NOMO-1 treated with DMSO at 0.1 percent for 48 hours (cell line): ENCODE measurements around the gene COL1A1.
A peak's percentile ranks its signal among the peaks of the same experiment; 100 is the strongest.

Experiments used
- DNase-seq: peaks from one replicate; lab custom pipeline; 2025; ENCODE audit not compliant: unreplicated experiment; lab: John Stamatoyannopoulos, UW

COL1A1 gene

DNA sequence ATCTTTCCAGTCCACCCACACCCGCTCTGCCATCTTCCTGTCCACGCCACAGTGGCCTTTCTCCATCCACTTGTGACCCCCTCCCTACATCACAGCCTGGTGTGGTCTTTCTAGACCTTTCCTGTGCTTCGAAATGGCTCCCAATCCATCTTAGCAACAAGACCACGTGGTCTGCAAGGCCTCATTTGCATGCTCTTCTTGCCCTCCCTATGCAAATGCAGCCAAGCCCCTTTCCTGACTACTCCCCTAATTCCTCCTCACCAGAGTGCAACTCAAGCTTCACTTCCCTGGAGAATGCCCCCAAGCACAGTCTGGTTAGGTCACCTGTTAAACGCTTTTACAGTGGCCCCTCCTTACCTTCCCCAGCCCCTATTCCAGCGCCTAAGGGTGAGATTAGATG, 57.1 kb downstream of the COL1A1 start:
- DNase-seq = no peak

DNA sequence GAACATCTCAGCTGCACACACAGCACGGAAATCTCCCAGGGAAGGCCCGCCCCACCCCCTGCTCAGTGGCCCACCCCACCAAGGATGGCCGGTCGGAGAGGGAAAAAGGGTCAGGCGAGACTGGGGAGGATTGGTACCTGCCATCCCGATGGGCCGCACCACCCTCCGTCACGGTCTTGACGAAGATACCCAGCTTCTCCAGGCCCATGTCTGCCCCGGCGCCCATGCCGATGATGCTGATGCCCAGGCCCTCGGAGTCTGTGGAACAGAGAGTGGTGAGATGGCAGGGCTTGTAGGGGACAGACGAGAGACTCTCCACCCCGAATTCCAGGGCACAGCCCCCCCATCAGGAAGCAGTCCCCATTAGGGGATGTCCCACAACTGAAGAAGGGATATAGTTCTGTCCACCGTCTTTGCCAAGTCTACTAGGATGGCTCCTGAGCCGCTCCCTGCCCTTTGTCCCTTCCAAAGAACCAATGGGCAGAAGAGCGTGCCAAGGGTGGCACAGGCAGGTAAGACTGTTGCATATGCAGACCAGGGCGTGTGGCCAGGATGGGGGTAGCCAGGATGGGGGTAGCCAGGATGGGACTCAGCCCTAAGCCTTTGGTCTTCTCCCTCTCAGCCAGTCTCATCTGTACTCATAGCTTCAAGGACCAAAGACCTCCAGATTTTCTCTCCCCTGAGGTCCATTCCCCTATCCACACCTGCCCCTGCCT, 57.8 kb downstream of the COL1A1 start:
- no peak for DNase-seq

DNA sequence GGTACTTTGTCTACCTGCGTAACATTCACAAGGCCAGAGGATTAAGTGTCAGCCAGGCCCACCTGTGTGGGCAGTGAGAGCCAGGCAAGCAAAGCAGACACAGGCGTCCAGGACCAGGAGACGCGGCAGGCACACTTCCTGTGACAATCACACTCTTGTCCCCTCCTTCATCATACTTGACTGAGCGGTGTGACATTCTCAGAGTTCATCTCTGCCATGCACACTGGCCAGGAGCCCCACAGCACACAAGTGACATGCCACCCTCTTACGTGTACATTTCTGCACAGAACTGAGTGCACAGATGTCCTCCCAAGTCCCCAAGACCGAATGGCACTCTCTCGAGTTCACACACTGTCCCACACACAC, 59.7 kb downstream of the COL1A1 start:
- no peak for DNase-seq

DNA sequence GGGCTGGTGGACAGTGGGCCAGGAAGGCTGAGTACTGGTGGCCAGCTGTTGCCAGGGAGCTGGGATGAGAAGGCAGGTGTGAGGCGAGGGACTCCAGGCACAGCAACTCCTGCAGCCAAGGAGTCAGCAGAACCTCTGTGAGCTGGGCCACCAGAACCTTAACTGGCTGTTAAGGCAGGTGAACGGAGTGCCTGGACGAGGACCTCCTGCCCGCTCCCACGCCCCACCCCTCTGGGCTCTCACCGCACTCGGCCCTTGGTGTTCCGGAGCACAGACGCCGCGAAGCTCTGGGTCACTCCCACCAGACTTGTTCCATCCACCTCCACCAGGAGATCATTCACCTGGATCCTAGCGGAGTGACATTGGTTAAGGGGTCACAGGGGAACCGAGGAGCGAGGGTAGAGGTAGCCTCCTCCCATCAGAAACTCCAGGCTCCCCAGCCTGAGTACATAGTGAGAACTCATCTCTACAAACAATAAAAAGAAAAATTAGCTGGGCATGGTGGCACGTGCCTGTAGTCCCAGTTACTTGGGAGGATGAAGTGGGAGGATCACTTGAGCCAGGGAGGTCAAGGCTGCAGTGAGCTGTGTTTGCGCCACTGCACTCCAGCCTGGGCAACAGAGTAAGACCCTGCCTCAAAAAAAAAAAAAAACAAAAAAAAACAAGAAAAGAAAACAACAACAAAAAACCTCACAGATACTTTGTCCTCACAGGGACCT, 60.2 kb downstream of the COL1A1 start:
- no peak for DNase-seq

DNA sequence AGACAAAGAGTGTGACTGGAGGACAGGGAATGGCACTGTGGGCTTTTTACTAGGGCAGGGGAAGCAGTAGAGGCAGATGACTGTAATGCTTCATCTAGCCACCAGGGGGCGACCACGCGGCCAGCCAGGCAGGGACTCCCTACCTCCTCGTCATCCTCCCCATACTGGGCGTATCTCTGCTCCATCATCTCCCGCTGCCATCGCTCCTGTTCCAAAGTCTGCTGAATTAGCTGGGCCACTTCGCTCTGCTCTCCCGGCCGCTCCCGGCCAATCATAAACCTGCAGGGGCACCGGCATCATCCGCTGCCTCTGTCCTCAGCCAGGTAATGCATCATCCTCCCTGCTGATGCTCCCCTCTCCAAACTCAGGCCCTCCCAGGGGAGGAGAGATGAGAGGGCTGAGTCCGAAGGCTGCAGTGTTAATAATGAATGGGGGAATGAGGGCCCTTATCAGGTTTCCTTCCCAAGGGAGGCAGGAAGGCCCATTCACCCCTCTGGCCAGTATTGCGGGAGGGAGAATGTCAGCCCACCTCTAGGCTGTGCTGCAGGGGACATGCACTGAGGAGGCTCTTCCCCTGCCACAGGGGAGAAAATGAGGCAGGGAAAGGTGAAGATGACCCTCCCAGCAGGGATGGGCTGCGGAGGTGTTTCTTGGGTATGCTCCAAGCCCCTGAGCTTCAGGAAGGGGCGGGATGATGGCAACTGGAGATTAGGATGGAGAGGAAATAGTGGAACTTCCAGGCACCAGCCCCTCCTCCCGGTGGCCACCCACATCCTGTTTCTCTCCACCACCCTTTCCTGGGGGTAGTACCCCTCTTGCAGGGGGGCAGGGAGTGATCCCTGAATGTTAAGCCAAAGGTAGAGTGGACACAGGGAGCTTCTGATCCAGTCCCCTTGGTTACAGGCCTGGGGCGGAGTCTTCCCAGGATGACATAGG, 61.2 kb downstream of the COL1A1 start:
- peak; percentile 69 for DNase-seq

DNA sequence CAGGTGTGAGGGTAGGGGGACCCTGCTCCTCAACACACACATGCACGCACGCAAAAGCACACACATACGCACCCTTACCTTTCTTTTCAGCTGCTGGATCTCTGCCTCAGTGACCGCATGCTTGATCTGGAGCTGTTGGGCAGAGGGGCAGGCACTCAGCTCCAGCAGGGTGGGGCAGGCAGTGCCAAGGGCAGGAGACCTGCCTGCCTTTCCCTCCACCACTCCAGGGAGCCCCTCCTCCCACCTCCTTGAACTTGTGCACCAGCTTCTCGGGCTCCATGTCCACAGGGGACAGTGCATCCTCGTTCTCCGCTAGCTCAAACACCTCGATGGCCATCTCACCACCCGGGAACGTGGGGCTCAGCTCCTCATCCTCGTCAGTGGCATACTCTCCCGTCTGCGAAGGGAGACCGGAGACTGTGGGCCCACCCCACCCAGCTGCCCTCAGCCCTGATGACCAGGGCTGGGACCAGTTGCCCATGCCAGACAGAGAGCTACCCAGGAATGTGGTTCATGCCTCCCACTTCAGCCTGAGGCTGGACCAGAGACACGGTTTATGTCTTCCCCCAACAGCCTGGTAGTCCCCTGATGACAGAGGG, 62.1 kb downstream of the COL1A1 start:
- DNase-seq = no peak

DNA sequence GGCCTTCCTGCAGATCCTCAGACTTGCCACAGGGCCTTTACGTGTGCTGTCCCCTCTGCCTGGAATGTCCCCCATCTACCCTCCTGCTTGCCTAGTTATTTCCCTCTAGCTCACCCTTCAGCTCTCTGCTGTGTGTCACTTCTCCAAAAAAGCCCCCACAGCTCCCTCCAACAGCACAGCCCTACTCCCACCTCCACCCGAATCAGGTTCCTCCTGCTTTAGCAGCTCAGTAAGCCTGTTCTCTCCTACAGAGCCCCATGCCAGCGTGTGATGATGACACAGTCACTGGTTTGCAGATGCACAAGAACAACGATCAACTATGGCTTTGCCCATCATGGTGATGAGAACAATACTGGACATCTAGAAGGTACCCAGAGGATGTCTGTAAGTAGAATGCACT, 64.4 kb downstream of the COL1A1 start:
- no peak for DNase-seq

DNA sequence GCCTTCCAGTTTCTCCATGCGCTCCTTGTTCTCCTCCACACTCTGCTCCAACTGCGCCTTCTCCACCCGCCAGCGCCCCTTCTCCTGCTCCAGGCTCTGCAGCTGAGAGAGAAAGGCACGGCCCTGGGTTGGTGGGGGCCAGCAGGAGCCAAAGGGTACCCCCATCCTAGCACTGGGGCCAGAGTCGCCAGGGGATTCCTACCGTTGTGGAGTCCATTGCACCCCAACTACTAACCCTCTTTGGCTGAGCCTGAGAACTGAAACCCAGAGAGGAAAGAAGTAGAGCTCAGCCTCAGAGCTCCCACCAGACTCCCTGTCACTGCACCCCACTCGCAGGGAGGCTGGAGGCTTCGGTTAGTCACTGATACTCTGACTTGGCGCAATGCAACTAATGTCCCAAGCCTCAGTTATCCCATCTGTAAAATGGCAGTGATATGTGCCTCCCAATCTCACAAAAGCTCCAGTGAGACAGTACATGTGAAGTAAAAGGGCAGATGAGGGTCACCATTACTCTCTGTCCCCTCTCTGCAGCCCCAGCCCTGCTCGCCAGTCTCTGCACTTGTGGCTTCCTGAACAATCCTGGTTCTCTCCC, 65.2 kb downstream of the COL1A1 start:
- no peak for DNase-seq

DNA sequence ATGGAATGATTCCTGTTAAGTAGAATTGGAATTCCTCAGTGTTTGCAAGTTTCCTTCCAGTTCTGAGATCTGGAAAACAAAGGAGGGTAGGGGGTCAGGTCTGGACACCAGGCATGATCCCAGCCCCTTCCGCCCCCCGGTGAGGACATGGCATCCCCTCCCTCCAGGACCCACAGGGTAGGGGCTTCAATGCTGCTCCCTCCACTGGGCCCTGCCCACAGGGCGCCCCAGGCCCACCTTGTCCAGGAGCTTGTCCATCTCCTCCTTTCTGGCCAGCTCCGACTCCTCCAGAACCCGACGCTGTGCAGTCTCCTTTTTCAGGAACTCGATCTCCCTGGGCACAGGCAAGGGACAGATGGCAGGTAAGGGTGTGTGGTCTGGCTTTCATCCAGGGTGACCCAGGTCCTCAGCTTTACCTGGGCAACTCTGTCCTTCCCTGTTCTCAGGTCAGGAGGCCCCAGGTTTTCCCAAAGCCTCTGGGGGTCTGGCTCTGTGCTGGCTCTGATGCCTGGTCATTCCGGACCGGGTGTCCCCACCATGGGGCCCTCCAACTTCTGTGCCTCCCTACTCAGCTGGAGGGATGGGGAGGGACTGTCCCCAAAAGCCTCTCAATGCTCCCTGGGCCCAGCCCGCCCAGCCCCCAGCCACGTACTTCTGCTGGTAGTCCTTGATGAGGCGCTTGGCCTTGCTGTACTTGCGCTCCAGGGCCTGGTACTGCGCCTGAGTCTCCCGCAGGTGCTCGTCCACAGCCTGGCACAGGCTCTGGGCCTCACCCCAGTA, 65.9 kb downstream of the COL1A1 start:
- no peak for DNase-seq

DNA sequence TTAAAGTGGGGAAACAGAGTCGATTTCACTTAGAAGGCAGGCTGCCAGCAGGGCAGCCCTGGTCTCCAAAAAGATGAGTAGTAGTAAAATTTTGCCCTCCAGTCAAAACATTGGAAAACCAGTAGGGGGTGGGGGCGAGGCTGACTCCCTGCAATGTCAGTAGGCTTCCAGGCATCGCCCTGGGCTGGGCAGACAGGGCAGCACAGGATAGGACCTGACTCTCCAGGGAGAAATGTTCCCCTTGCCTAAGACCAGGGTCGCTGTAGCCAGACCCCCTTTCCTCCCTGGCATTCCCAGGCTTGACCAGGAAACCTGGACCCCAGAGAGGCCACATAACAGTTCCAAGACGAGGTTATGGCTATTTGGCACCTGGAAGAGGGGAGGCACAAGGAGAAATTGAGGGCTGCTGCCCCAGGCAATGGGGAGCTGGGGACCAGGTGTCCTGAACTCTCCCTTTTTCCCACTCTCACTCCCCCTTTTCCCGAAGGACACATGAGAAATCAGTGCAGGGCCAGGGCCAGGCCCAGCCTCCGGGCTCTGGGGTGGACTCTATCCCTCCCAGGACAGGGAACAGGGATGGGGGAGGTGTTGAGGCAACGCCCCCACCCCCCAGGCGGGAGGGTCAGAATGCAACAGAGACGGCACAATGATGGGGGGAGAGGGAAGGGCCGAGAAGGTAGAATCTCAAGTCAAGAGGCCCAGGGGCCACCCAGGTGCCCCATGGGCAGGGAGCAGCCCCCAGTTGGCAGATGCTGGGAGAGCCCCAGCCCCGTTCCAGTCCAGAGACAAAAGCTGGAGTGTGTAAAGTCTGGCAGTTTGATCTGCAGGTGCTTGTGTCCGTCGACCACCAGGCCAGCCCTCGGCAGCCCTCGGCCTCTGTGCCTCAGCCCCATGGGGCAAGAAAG, 67.0 kb downstream of the COL1A1 start:
- no peak for DNase-seq

DNA sequence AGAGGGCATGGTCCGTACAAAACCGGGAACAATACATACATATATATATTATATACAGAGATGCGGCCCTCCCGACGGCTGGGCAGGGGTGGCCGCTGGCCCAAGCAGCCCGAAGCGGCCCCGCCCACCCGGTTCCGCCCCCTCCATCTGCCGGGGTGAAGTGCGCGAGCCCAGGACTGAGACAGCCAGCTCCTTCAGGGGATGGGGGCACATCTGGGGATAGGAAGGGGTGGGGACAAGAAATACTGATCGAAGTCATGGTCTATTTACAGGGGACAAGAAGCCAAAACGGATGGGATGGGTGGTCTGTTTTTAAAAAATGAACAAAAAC, 67.7 kb downstream of the COL1A1 start:
- DNase-seq = no peak
